KOPT-K1 (cell line): Measurements from ENCODE around the gene COG2.

Experiments used
- H3K27ac ChIP-seq: fragments of 200-600 bp; sonication (generic); 2 replicates; pipeline ENCODE4 v1.5.1; 2016; ENCODE audit warnings: antibody characterized with exemption, mild to moderate bottlenecking, low read depth, low read length; ENCODE audit not compliant: poor library complexity, severe bottlenecking
- H3K36me3 ChIP-seq: fragments of 200-600 bp; sonication (generic); 2 replicates; pipeline ENCODE4 v1.5.1; 2017; ENCODE audit warnings: antibody characterized with exemption, mild to moderate bottlenecking, low read length, moderate library complexity; ENCODE audit not compliant: insufficient read depth
- H3K9me3 ChIP-seq: fragments of 200-600 bp; sonication (generic); 2 replicates; pipeline ENCODE4 v1.5.1; 2017; ENCODE audit warnings: antibody characterized with exemption, low read length, mild to moderate bottlenecking; ENCODE audit not compliant: insufficient read depth, poor library complexity, severe bottlenecking

COG2 gene

GRCh38 chr1:230725256-230726012 lies 83.2 kb downstream of the COG2 start:
- H3K36me3 ChIP-seq, result no peaks in the 10 kb centered on the region
- H3K9me3 ChIP-seq, result peaks cover 22% of the 10 kb centered on the region
- H3K27ac ChIP-seq, result no peak overlapping the region

- H3K9me3 ChIP-seq, result peaks cover 3% of the 10 kb centered on the region
- H3K27ac ChIP-seq, result no peak overlapping the region
- no peaks in the 10 kb centered on the region for H3K36me3 ChIP-seq
Measured at GRCh38 chr1:230728710-230729392, 86.6 kb downstream of the COG2 start.

GRCh38 chr1:230730977-230731376 lies 88.7 kb downstream of the COG2 start:
- no peak overlapping the region for H3K27ac ChIP-seq
- H3K36me3 ChIP-seq, result no peaks in the 10 kb centered on the region
- no peaks in the 10 kb centered on the region for H3K9me3 ChIP-seq

- Histone ChIP-seq H3K9me3 (peaks cover 5% of the 10 kb centered on the region), H3K27ac (no peak overlapping the region), H3K36me3 (no peaks in the 10 kb centered on the region)
Measured at GRCh38 chr1:230735447-230735846, 93.2 kb downstream of the COG2 start.

GRCh38 chr1:230737622-230738262 lies 95.5 kb downstream of the COG2 start:
- H3K9me3 ChIP-seq, result peaks cover 5% of the 10 kb centered on the region
- no peaks in the 10 kb centered on the region for H3K36me3 ChIP-seq
- H3K27ac ChIP-seq, result no peak overlapping the region

GRCh38 chr1:230739564-230740290 lies 97.4 kb downstream of the COG2 start:
- Histone ChIP-seq H3K27ac (no peak overlapping the region), H3K36me3 (no peaks in the 10 kb centered on the region), H3K9me3 (peaks cover 5% of the 10 kb centered on the region)
